HepG2 (cell line): ENCODE data around the gene RAC3. TPM values are rescaled to one million over a fixed set of nuclear protein-coding genes. Genes with fewer than 3 reads are reported as not detected.

Experiments used
- CBFB ChIP-seq: sonication (generic); formaldehyde crosslinking; IDR thresholded peaks from 2 replicates; pipeline ENCODE4 v1.4.0; 2020; ENCODE audit warnings: missing genetic modification reagents
- CHD2 ChIP-seq: IDR thresholded peaks from 2 replicates; pipeline ENCODE4 v1.6.1; 2011; ENCODE audit warnings: low read depth, low read length, improper control_type of control experiment
- HNRNPLL ChIP-seq: fragments of 200-400 bp; formaldehyde crosslinking; IDR thresholded peaks from 2 replicates; pipeline ENCODE4 v1.6.1; 2017; ENCODE audit warnings: mild to moderate bottlenecking, low read depth, low read length; ENCODE audit not compliant: poor library complexity, severe bottlenecking
- HOXD1 ChIP-seq: sonication (generic); formaldehyde crosslinking; IDR thresholded peaks from 2 replicates; pipeline ENCODE4 v1.5.0; 2020; ENCODE audit warnings: missing genetic modification reagents
- KLF12 ChIP-seq: sonication (generic); formaldehyde crosslinking; IDR thresholded peaks from 2 replicates; pipeline ENCODE4 v1.4.0; 2020; ENCODE audit warnings: missing genetic modification reagents, borderline replicate concordance
- NAIF1 ChIP-seq: sonication (generic); formaldehyde crosslinking; IDR thresholded peaks from 2 replicates; pipeline ENCODE4 v1.5.0; 2020; ENCODE audit warnings: mild to moderate bottlenecking, missing genetic modification reagents, borderline replicate concordance
- PRPF4 ChIP-seq: fragments of 200-400 bp; formaldehyde crosslinking; IDR thresholded peaks from 2 replicates; pipeline ENCODE4 v1.6.1; 2016; ENCODE audit warnings: low read length, low read depth; ENCODE audit not compliant: poor library complexity, severe bottlenecking
- RELA ChIP-seq: sonication (generic); formaldehyde crosslinking; IDR thresholded peaks from 2 replicates; pipeline ENCODE4 v1.4.0; 2020; ENCODE audit warnings: missing genetic modification reagents
- REPIN1 ChIP-seq: sonication (generic); formaldehyde crosslinking; IDR thresholded peaks from 2 replicates; pipeline ENCODE4 v1.8.0; 2022; ENCODE audit warnings: missing genetic modification reagents, low read depth, mild to moderate bottlenecking, borderline replicate concordance
- ZMYM2 ChIP-seq: sonication (generic); formaldehyde crosslinking; IDR thresholded peaks from 2 replicates; pipeline ENCODE4 v1.8.0; 2022; ENCODE audit warnings: mild to moderate bottlenecking, missing genetic modification reagents
- ZNF260 ChIP-seq: sonication (generic); formaldehyde crosslinking; IDR thresholded peaks from 2 replicates; pipeline ENCODE4 v1.4.0; 2020; ENCODE audit warnings: missing genetic modification reagents, low read depth, mild to moderate bottlenecking, borderline replicate concordance
- ZNF414 ChIP-seq: sonication (generic); formaldehyde crosslinking; IDR thresholded peaks from 2 replicates; pipeline ENCODE4 v1.5.0; 2020; ENCODE audit warnings: missing genetic modification reagents
- ZNF484 ChIP-seq: sonication (generic); formaldehyde crosslinking; IDR thresholded peaks from 2 replicates; pipeline ENCODE4 v1.5.1; 2020; ENCODE audit warnings: mild to moderate bottlenecking, low read depth, missing genetic modification reagents, borderline replicate concordance
- ZNF710 ChIP-seq: sonication (generic); formaldehyde crosslinking; IDR thresholded peaks from 2 replicates; pipeline ENCODE4 v1.5.0; 2020; ENCODE audit warnings: mild to moderate bottlenecking, missing genetic modification reagents, borderline replicate concordance
- polyA plus RNA-seq, 8 experiments: library from polyadenylated mRNA; depleted of rRNA in 3 of 8; stranded (reverse) in 7 of 8; unstranded in 1 of 8; fragments of >200 nt; fragmentation: Illumina TruSeq in 4 of 8; extraction: Trizol in 4 of 8; gene quantifications; 2 replicates each; pipeline versions ENCODE4 v1.2.1 to v1.2.3, GENCODE V29; 2011 to 2016; ENCODE audit warnings: low read depth in 4 of 8, missing spikeins in 1 of 8, mixed read lengths in 1 of 8; ENCODE audit not compliant: insufficient read depth in 1 of 8
- total RNA-seq, 5 experiments: library from RNA; depleted of rRNA; stranded (reverse); fragments of >200 nt; fragmentation: Illumina TruSeq; extraction: Trizol; gene quantifications; 2 replicates each; pipeline ENCODE4 v1.2.3, GENCODE V29; 2016; ENCODE audit warnings: low read depth in 1 of 5
- TF ChIP-seq, protein P1 (sequence below): sonication (generic); formaldehyde crosslinking; IDR thresholded peaks from one replicate; pipeline ENCODE4 v1.5.1; 2020; ENCODE audit warnings: mild to moderate bottlenecking, missing genetic modification reagents; ENCODE audit errors: not compliant biosample characterization
- TF ChIP-seq, protein P2 (sequence below): sonication (generic); IDR thresholded peaks from 2 replicates; pipeline ENCODE4 v1.6.1; 2016; ENCODE audit warnings: low read depth, borderline replicate concordance

RAC3 gene
- total and polyA plus RNA-seq, 2 of the 13 experiments (the other 11 are each of a cell fraction or from before 2014, with no cell fraction given): 10.5 to 21.3 TPM

DNA sequence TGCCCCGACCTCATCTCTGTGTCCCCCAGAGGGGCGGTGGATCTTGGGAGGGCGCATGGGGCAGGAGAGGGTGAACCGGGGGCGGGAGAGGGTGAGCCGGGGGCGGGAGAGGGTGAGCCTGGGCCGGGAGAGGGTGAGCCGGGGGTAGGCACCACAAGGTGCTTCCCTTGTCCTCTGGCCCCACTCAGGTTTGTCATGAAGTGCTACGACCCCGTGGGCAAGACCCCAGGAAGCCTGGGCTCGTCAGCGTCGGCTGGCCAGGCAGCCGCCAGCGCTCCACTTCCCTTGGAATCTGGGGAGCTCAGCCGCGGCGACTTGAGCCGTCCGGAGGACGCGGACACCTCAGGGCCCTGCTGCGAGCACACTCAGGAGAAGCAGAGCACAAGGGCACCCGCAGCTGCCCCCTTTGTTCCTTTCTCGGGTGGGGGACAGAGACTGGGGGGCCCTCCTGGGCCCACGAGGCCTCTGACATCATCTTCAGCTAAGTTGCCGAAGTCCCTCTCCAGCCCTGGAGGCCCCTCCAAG lies 35.2 kb upstream of the RAC3 start (continued):
- TF ChIP-seq, protein P1, sequence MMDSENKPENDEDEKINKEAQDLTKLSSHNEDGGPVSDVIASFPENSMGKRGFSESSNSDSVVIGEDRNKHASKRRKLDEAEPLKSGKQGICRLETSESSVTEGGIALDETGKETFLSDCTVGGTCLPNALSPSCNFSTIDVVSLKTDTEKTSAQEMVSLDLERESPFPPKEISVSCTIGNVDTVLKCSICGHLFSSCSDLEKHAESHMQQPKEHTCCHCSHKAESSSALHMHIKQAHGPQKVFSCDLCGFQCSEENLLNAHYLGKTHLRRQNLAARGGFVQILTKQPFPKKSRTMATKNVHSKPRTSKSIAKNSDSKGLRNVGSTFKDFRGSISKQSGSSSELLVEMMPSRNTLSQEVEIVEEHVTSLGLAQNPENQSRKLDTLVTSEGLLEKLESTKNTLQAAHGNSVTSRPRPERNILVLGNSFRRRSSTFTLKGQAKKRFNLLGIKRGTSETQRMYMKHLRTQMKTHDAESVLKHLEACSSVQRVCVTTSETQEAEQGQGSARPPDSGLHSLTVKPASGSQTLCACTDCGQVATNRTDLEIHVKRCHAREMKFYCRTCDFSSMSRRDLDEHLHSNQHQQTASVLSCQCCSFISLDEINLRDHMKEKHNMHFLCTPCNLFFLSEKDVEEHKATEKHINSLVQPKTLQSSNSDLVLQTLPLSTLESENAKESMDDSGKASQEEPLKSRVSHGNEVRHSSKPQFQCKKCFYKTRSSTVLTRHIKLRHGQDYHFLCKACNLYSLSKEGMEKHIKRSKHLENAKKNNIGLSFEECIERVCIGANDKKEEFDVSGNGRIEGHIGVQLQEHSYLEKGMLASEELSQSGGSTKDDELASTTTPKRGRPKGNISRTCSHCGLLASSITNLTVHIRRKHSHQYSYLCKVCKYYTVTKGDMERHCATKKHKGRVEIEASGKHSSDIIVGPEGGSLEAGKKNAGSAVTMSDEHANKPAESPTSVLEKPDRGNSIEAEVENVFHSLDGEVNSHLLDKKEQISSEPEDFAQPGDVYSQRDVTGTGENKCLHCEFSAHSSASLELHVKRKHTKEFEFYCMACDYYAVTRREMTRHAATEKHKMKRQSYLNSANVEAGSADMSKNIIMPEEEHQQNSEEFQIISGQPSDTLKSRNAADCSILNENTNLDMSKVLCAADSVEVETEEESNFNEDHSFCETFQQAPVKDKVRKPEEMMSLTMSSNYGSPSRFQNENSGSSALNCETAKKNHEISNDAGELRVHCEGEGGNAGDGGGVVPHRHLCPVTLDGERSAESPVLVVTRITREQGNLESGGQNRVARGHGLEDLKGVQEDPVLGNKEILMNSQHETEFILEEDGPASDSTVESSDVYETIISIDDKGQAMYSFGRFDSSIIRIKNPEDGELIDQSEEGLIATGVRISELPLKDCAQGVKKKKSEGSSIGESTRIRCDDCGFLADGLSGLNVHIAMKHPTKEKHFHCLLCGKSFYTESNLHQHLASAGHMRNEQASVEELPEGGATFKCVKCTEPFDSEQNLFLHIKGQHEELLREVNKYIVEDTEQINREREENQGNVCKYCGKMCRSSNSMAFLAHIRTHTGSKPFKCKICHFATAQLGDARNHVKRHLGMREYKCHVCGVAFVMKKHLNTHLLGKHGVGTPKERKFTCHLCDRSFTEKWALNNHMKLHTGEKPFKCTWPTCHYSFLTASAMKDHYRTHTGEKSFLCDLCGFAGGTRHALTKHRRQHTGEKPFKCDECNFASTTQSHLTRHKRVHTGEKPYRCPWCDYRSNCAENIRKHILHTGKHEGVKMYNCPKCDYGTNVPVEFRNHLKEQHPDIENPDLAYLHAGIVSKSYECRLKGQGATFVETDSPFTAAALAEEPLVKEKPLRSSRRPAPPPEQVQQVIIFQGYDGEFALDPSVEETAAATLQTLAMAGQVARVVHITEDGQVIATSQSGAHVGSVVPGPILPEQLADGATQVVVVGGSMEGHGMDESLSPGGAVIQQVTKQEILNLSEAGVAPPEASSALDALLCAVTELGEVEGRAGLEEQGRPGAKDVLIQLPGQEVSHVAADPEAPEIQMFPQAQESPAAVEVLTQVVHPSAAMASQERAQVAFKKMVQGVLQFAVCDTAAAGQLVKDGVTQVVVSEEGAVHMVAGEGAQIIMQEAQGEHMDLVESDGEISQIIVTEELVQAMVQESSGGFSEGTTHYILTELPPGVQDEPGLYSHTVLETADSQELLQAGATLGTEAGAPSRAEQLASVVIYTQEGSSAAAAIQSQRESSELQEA (CRISPR knock-in tag): no peak
- TF ChIP-seq ZNF414 (no peak), ZNF484 (CRISPR knock-in tag) (no peak), ZMYM2 (CRISPR knock-in tag) (no peak), KLF12 (CRISPR knock-in tag) (no peak), PRPF4 (peak; percentile 74), HOXD1 (CRISPR knock-in tag) (no peak), RELA (no peak), ZNF260 (CRISPR knock-in tag) (0 out of 2 replicates have a peak, but pooled peaks have one; percentile 19), CHD2 (no peak), ZNF710 (CRISPR knock-in tag) (no peak), NAIF1 (CRISPR knock-in tag) (no peak), REPIN1 (CRISPR knock-in tag) (no peak), HNRNPLL (no peak), CBFB (CRISPR knock-in tag) (no peak)
- TF ChIP-seq, protein P2, sequence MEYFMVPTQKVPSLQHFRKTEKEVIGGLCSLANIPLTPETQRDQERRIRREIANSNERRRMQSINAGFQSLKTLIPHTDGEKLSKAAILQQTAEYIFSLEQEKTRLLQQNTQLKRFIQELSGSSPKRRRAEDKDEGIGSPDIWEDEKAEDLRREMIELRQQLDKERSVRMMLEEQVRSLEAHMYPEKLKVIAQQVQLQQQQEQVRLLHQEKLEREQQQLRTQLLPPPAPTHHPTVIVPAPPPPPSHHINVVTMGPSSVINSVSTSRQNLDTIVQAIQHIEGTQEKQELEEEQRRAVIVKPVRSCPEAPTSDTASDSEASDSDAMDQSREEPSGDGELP: no peak
